ENCODE measurements around the gene PSAP.

DNA sequence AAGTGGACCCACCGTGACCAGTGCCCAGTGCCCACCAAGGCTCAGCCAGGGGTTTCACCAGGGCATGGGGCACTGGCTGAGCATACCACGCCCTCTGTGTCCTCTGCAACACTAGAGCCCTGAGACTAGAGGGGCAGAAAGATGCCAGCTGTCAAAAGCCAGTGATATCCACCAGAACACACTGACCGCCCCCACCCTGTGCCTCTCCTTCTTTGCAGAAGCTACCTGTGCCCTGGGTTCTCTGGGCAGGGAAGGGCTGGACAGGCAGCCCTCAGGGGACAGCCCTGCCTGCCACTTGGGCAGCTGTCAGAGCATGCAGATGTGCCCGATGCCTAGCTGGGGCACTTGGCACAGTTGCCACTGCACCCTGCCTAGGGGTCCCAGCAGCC is 78.2 kb downstream of the PSAP start:
- TF ChIP-seq, protein P1, sequence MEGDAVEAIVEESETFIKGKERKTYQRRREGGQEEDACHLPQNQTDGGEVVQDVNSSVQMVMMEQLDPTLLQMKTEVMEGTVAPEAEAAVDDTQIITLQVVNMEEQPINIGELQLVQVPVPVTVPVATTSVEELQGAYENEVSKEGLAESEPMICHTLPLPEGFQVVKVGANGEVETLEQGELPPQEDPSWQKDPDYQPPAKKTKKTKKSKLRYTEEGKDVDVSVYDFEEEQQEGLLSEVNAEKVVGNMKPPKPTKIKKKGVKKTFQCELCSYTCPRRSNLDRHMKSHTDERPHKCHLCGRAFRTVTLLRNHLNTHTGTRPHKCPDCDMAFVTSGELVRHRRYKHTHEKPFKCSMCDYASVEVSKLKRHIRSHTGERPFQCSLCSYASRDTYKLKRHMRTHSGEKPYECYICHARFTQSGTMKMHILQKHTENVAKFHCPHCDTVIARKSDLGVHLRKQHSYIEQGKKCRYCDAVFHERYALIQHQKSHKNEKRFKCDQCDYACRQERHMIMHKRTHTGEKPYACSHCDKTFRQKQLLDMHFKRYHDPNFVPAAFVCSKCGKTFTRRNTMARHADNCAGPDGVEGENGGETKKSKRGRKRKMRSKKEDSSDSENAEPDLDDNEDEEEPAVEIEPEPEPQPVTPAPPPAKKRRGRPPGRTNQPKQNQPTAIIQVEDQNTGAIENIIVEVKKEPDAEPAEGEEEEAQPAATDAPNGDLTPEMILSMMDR (conservative IDR thresholded peaks at IDR 0.05; ENCODE audit: low read depth in 2 of 2) = no peak
- TF ChIP-seq JUNB (IDR thresholded peaks at IDR 0.05; ENCODE audit: unreplicated experiment) (no peak), EZH2 (IDR thresholded peaks at IDR 0.05; ENCODE audit: low read depth, unreplicated experiment) (no peak), REST (IDR thresholded peaks at IDR 0.05; ENCODE audit: unreplicated experiment) (no peak), POLR2AphosphoS5 (IDR thresholded peaks at IDR 0.05; ENCODE audit: low read depth) (no peak), CREB1 (CRISPR knock-in tag; IDR thresholded peaks at IDR 0.05; ENCODE audit: low read depth) (no peak), EZH2phosphoT487 (IDR thresholded peaks at IDR 0.05; ENCODE audit: unreplicated experiment) (no peak)
